HG02610 (cell line): ENCODE results near the gene EXTL1.
"Not testable (repeated sequence)": the region's sequence is repeated elsewhere in the genome, so short reads cannot be mapped to it uniquely, and the experiment has no call there.

Source experiments
- ATAC-seq: cut with Tn5 transposase; IDR thresholded peaks from one replicate; pipeline ENCODE4 v1.9.1; 2021; ENCODE audit warnings: mild to moderate bottlenecking, moderate library complexity; ENCODE audit not compliant: unreplicated experiment

The EXTL1 gene, protein sequence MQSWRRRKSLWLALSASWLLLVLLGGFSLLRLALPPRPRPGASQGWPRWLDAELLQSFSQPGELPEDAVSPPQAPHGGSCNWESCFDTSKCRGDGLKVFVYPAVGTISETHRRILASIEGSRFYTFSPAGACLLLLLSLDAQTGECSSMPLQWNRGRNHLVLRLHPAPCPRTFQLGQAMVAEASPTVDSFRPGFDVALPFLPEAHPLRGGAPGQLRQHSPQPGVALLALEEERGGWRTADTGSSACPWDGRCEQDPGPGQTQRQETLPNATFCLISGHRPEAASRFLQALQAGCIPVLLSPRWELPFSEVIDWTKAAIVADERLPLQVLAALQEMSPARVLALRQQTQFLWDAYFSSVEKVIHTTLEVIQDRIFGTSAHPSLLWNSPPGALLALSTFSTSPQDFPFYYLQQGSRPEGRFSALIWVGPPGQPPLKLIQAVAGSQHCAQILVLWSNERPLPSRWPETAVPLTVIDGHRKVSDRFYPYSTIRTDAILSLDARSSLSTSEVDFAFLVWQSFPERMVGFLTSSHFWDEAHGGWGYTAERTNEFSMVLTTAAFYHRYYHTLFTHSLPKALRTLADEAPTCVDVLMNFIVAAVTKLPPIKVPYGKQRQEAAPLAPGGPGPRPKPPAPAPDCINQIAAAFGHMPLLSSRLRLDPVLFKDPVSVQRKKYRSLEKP

GRCh38 chr1:26021647-26022403 is at the start of gene EXTL1:
Gene EXTL1 (plus strand): TSS chr1:26021775. CDS start chr1:26022647, 872 bp downstream.
- no peak for ATAC-seq

- ATAC-seq: no peak
Measured at GRCh38 chr1:25971811-25972180, 49.8 kb upstream of the EXTL1 start.

GRCh38 chr1:25973610-25974321 is 47.8 kb upstream of the EXTL1 start:
- no peak for ATAC-seq

DNA sequence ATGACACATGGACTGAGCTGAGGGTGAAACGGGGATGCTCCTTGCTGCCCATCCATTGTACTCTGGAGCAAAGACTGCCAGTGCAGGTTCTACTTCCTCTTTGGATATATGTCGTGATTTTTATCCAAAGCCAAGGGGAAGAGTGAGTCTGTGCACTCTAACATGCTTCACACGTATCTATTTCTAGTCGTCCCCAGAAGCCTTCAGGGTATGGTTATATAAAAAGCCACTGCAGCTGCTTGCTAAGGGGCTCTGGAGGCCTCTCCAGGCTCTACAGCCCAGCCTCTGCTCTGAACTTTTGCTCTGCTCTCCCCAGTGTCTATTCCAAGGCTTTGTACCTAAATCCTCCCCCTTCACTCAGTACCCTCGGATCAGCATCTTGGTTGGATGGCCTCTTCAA is 43.8 kb upstream of the EXTL1 start:
- no peak for ATAC-seq

DNA sequence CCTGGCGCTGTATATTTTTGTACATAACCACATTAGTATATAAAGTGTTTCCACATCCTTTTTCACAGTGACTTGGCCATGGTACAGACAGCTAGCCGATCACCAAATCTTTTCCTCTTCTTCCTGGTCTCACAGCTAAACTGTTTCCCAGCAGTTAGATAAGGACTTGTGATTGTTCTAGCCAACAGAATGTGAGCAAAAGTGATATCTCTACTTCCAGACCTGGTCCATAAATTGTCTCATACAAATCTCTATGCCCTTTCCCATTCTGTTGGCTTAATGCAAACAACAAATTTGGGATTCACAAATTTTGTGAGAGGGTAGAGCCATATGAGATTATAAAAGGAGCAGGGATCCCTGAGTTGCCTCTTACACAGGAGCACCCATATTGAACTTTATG is 43.2 kb upstream of the EXTL1 start:
- no peak for ATAC-seq

- no peak for ATAC-seq
Measured at GRCh38 chr1:25979210-25979609, 42.4 kb upstream of the EXTL1 start.

DNA sequence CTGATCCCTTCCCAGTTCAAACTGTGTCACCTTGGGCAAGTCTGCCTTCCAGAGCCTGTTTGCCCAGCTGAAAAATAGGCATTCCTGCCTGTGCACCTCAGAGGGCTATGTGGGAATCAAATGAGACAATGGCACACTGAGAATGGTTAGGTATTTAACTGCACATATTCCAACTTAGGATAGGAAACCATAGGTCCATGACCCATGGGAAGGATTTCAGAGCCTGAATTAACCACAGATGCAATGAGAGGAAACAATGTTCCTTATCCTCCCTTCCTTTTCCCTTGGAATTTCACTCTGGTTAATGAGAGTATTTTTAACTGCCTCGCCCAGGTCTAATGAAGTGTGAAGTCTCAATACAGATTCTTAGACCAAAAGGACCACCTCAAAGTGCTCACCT is 36.4 kb upstream of the EXTL1 start:
- ATAC-seq: no peak

- no peak for ATAC-seq
Measured at GRCh38 chr1:25985670-25986069, 35.9 kb upstream of the EXTL1 start.

DNA sequence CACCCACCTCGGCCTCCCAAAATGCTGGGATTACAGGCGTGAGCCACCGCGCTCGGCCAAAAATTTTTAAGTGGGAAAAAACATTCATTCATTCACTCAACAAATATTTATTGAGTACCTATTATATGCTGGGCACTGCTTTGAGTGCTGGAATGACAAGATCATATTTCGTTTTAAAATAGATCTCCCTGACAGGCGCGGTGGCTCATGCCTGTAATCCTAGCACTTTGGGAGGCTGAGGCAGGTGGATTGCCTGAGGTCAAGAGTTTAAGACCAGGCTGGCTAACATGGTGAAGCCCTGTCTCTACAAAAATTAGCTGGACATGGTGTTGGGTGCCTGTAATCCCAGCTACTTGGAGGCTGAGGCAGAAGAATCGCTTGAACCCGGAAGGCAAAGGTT is 34.8 kb upstream of the EXTL1 start:
- not testable (repeated sequence) for ATAC-seq

DNA sequence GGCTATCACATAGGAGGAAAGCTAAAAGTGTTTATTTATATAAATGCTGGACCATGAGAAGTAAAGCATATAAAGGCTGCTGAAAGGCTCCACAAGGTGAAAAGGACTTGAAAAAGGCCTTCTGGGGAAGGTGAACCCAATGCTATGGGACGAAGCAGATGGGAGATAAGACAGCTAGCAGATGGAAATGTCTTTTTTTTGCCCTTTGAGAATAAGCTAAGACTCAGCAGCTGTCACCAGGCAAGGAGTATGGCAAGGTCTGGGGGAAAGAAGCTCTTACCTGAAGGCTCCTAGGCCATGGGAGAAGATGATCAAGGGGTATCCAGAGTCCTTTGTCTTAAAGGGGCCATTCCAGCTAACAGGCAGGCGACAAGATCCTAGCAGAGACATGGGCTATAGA is 33.6 kb upstream of the EXTL1 start:
- ATAC-seq: no peak

DNA sequence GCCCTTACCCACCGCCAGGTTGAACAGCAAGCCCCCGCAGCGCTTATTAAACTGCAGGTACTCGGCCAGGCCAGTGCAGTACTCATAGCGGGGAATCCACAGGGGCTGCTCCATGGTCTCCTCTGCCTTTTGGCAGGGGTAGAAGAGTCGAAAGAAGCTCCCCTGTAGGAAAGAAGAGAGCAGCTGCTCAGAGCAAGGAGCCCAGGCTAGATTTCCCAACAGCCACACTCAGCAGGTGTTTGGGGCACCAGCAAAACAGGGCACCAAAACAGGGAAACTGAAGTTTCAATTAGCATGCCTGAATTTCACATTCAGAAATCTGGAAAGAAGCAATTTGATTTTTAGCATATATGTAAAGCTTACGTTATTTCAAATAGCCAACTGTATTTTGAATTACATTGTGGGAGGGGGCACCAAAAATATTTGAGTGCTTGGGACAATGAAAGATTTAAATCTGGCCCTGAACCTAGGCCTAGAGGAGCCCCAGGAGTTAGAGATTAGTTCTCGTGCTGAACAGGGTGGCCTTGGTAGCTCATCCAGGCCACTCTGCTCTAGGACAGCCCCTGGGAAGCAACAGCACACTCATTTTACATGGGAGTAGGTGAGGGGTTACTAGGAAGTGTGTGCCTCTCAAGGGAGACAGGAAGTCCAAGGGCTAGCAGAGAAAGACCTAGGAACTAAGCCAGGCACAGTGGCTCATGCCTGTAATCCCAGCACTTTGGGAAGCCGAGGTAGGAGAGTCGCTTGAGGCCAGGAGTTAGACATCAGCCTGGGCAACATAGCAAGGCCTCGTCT is 31.9 kb upstream of the EXTL1 start:
- ATAC-seq: no peak

DNA sequence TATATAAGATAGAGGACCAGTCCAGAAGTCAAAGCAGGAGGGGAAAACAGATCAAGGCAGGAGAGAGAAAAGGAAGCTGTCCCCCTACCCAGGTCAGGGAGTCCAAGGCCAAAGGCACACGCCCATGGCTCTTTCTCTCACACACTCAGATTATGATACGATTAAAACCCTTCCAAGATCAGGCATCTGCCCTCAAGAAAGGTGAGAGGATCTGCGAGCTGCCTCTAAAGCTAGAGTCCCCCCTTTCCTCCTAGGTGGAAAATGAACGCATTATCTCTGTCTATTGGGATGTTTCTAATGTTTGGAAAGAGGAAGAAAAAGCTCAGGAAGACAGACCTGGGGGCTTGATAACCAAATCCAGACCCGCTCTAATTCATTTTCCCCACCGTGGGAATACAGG is 31.3 kb upstream of the EXTL1 start:
- ATAC-seq: no peak

DNA sequence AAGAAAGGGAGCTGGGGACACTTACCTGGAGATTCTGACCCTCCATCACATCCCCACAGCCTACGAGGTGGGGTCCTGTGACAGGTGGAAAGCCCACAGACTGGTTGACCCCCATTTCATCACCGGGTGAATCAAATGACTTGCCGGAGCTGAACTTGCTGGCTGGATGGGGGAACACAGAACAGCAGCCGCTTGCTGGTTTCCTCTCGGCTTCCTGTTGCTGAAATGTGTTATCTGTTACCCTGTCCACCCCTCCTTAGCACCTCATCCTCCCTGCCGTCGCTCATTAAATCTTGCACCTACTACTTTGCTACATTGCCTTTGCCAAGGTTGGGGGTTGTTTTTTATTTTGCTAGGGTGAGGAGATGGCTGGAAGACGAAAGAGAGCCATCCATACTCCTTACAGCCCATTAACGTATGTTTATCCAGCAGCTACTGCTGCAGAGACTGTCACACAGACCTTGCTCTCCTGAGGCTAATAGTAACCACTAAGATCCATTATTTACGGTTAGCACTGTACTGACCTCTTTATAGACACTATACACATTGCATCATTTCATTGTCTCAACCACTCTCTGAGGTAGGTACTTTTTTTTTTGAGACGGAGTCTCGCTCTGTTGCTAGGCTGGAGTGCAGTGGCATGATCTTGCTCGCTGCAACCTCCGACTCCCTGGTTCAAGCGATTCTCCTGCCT is 30.7 kb upstream of the EXTL1 start:
- no peak for ATAC-seq

DNA sequence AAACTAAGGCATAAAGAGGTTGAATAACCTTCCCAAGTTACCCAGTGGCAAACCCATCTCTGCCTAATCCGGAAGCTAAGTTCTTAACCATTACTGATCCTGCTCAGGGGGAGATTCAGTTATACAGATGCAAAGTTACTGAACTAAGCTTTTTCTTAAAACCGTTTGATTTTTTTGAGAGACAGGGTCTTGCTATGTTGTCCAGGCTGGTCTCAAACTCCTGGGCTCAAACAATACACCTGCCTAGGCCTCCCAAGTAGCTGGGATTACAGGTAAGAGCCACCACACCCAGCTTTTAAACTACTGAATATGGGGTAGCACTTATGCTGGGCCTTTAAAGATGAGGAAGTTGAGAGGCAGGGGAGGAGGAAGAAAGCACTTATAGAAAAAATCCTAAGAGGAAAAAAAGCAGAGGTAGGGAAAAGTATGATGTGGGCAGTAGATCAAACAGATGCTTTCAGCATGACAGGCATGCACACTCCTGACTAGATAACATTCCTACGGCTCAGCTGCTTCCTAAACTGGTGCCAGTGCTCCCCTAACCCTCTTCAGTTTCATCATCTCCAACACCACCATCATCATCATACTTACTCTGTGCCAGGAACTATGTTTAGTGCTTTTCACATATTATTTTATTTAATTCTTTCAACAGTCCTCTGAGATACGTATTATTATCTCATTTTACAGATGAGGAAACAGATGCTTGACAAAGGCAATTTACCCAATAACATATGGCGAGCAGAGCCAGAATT is 29.5 kb upstream of the EXTL1 start:
- no peak for ATAC-seq

DNA sequence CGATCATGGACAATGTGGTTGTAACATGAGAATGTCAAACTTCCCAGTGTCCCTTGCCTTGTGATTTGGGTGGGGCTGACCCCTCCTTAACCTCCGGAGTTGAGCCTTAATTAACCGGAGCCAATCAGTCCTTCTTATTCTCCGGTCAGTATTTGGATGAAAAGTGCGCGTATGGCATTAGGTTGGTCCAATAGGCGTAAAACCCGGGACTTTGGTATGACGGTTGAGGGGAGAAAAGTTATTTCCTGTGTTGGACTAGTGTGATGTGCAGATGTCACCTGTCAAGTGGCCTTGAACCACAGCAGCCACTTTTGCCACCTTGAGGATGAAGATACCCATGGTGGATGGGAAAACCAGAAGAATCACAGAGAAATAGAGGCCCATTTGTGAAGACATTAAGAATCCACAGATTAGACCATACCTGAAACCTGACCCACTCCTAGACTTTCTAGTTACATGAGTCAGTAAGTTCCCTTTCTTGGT is 28.8 kb upstream of the EXTL1 start:
- no peak for ATAC-seq

DNA sequence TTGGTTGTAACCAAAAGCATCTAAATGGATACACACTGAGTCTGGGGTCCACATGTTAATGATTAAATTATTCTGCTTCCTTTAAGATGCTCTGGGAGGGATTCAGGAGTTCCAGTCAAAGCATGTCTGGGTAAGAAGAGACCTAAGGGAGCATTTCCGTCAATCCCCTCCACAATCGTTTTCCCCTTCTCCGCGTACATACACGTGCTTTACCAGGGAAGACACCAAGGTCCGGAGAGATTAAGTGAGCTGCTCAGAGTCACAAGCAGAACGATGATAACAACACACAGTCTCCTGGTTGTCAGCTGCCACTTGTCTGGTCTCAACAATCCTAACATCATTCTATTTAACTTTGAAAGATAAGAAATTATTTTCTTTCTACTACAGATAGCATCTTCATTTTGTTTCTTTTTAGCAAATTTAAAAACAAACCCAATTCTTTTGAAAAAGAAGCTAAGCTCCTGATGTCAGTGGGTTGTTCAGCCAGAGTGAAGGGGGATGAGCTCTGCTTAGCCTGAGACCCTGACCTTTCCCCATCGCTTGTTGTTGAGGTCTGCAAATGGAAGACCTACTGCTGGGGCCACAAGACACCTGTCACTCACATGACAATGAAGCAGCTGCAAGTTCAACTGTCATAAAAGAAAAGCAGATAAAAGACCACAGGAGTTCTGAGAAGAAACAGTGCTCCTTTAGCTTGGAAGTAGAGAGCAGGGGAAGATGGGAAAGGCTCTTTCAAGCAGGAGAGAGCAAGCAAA is 28.2 kb upstream of the EXTL1 start:
- no peak for ATAC-seq

DNA sequence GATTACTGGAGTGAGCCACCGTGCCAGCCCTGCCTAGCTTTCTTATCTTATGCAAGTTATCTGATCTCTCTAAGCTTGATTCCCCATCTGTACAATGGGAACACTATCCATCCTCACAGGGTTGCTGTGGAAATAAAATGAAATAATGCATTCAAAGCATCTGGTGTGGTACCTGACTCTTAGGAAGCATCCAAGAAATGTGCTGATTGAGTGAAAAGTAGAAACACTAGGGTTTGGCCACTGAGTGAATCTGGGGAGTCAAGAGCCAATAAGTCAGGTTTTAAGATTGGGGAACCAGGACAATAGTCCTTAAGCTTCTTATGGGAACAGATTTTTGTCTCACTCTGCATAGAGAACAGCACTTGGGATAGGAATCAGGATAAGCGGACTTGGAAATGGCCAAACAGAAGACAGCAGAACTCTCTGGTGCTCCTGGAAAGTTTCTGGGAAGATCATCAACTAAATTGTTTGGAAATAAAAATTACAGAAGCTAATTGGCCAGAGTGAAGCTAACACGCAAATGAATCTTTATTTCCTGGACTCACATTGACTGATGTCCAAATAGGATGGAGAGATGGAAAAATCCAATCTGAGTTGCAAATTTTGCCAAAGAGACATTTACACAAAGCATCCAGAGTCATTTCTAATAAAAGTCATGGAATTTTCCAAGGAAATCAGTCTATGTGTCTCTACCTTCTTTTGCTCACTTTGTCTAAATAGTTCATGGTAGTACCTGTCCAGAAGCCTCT is 27.0 kb upstream of the EXTL1 start:
- no peak for ATAC-seq
